RPMI7951 (cell line): ENCODE measurements around the gene DNAH17. TPM values are rescaled to one million over a fixed set of nuclear protein-coding genes. Genes with fewer than 3 reads are reported as not detected.

Experiments
- DNase-seq: peaks from one replicate; pipeline ENCODE4 v3.0.0-alpha.2; 2012; ENCODE audit warnings: low read depth
- total RNA-seq: library from RNA; depleted of rRNA; stranded (reverse); fragments of >200 nt; shearing (Covaris generic); gene quantifications from 2 replicates; pipeline ENCODE4 v1.2.3, GENCODE V29; 2014

The DNAH17 gene
- total RNA-seq, 1 experiment from 2014 or later: 0.12 TPM

- DNase-seq: no peak
Observed at GRCh38 chr17:78607038-78607437, 29.8 kb upstream of the DNAH17 start.

GRCh38 chr17:78605886-78606285, 28.7 kb upstream of the DNAH17 start:
- no peak for DNase-seq

GRCh38 chr17:78605429-78605828, 28.2 kb upstream of the DNAH17 start:
- DNase-seq: no peak

GRCh38 chr17:78602246-78602645, 25.1 kb upstream of the DNAH17 start:
- no peak for DNase-seq

GRCh38 chr17:78601577-78602190, 24.5 kb upstream of the DNAH17 start:
- DNase-seq: no peak

GRCh38 chr17:78600181-78600721, 23.1 kb upstream of the DNAH17 start:
- peak; percentile 87 for DNase-seq

- peak; percentile 20 for DNase-seq
Observed at GRCh38 chr17:78599419-78599818, 22.2 kb upstream of the DNAH17 start.

GRCh38 chr17:78598013-78598471, 20.8 kb upstream of the DNAH17 start:
- DNase-seq: no peak

GRCh38 chr17:78596871-78597764, 19.9 kb upstream of the DNAH17 start:
- no peak for DNase-seq

GRCh38 chr17:78595135-78595810, 18.1 kb upstream of the DNAH17 start:
- no peak for DNase-seq

GRCh38 chr17:78592991-78593329, 15.8 kb upstream of the DNAH17 start:
- DNase-seq: no peak

GRCh38 chr17:78591263-78591671, 14.1 kb upstream of the DNAH17 start:
- no peak for DNase-seq

- DNase-seq: no peak
Observed at GRCh38 chr17:78589885-78590284, 12.7 kb upstream of the DNAH17 start.

GRCh38 chr17:78589031-78589675, 12.0 kb upstream of the DNAH17 start:
- no peak for DNase-seq

- DNase-seq: no peak
Observed at GRCh38 chr17:78588258-78589030, 11.2 kb upstream of the DNAH17 start.

- DNase-seq: no peak
Observed at GRCh38 chr17:78585006-78585630, 7.9 kb upstream of the DNAH17 start.

GRCh38 chr17:78583091-78583490, 5.9 kb upstream of the DNAH17 start:
- peak; percentile 33 for DNase-seq

- no peak for DNase-seq
Observed at GRCh38 chr17:78581304-78581703, 4.1 kb upstream of the DNAH17 start.

- DNase-seq: no peak
Observed at GRCh38 chr17:78580277-78580804, 3.1 kb upstream of the DNAH17 start.

GRCh38 chr17:78576389-78577112, 645 bp downstream of the DNAH17 start:
- no peak for DNase-seq
